Measurements from ENCODE around the gene TBC1D5. TPM values are rescaled to one million over a fixed set of nuclear protein-coding genes. Genes with fewer than 3 reads are reported as not detected.

The TBC1D5 gene
- total and polyA plus RNA-seq, 8 donors: 47.4 to 74.8 (median 55.3) TPM

- intact Hi-C loops (cut with DNase I): no loop called here
- Histone ChIP-seq H3K9me3 (no peaks in the 10 kb centered on the region), H3K4me3 (no peak overlapping the region), H3K27ac (no peak overlapping the region), H3K27me3 (no peaks in the 10 kb centered on the region), H3K36me3 (no peaks in the 10 kb centered on the region), H3K4me1 (no peaks in the 10 kb centered on the region)
- ATAC-seq (peak; percentile 84), DNase-seq (peak in 1 of 4 donors; percentile 28)
- TF ChIP-seq CTCF (IDR thresholded peaks at IDR 0.05): peak; percentile 70 to 81
These were observed 329.4 kb downstream of the TBC1D5 start for GRCh38 chr3:17412950-17413530.

GRCh38 chr3:17411157-17411877 lies 331.1 kb downstream of the TBC1D5 start:
- TF ChIP-seq CTCF (IDR thresholded peaks at IDR 0.05): no peak
- Histone ChIP-seq H3K36me3 (no peaks in the 10 kb centered on the region), H3K4me1 (no peaks in the 10 kb centered on the region), H3K27me3 (no peaks in the 10 kb centered on the region), H3K27ac (no peak overlapping the region), H3K4me3 (no peak overlapping the region), H3K9me3 (no peaks in the 10 kb centered on the region)
- ATAC-seq (no peak), DNase-seq (no peak)
- intact Hi-C loops (cut with DNase I): no loop called here

- no peak for TF ChIP-seq CTCF (IDR thresholded peaks at IDR 0.05)
- no peak overlapping the region for H3K27ac ChIP-seq
- intact Hi-C loops (cut with DNase I): no loop called here
These were observed 334.9 kb downstream of the TBC1D5 start for GRCh38 chr3:17407576-17407975.

GRCh38 chr3:17404548-17404947 lies 337.9 kb downstream of the TBC1D5 start:
- H3K36me3 ChIP-seq: peaks cover 0 to 17% of the 10 kb centered on the region in 2 donors
- H3K27me3 ChIP-seq: no peaks in the 10 kb centered on the region
- H3K9me3 ChIP-seq: no peaks in the 10 kb centered on the region
- H3K4me3 ChIP-seq: no peak overlapping the region
- no peak overlapping the region for H3K27ac ChIP-seq
- DNase-seq (no peak), ATAC-seq (no peak)
- intact Hi-C loops (cut with DNase I): no loop called here
- no peaks in the 10 kb centered on the region for H3K4me1 ChIP-seq
- TF ChIP-seq CTCF (IDR thresholded peaks at IDR 0.05): no peak

More at GRCh38 chr3:17407576-17407975, 334.9 kb downstream of the TBC1D5 start:
- ATAC-seq (no peak), DNase-seq (no peak)
- Histone ChIP-seq H3K4me3 (no peak overlapping the region), H3K9me3 (no peaks in the 10 kb centered on the region), H3K27me3 (no peaks in the 10 kb centered on the region), H3K4me1 (no peaks in the 10 kb centered on the region), H3K36me3 (peaks cover 0 to 11% of the 10 kb centered on the region in 2 donors)

GRCh38 chr3:17402442-17402841 lies 340.0 kb downstream of the TBC1D5 start:
- Histone ChIP-seq H3K36me3 (peaks cover 0 to 17% of the 10 kb centered on the region in 2 donors), H3K4me3 (no peak overlapping the region), H3K27me3 (no peaks in the 10 kb centered on the region), H3K9me3 (no peaks in the 10 kb centered on the region), H3K4me1 (peaks cover 0 to 5% of the 10 kb centered on the region in 2 donors), H3K27ac (no peak overlapping the region)
- intact Hi-C loops (cut with DNase I): no loop called here
- no peak for TF ChIP-seq CTCF (IDR thresholded peaks at IDR 0.05)
- ATAC-seq (no peak), DNase-seq (no peak)
